GM10248 (cell line): ENCODE measurements around the gene CFAP299.

Source experiments
- CTCF ChIA-PET: fragments of 300-600 bp; sonication (Branson Sonifier 250); formaldehyde crosslinking; extraction: SDS; loops from one replicate; lab custom pipeline; 2021; ENCODE audit warnings: antibody characterized with exemption; lab: Yijun Ruan, JAX
- POLR2A ChIA-PET: fragments of 350-650 bp; sonication (Branson Sonifier 250); formaldehyde crosslinking; extraction: SDS; loops from one replicate; lab custom pipeline; 2020; ENCODE audit warnings: antibody characterized with exemption; lab: Yijun Ruan, JAX
- DNase-seq: peaks from one replicate; pipeline ENCODE4 v3.0.0; 2012; ENCODE audit errors: extremely low spot score
- CTCF ChIP-seq: IDR thresholded peaks from 2 replicates; pipeline ENCODE4 v1.5.1; 2012; ENCODE audit warnings: mild to moderate bottlenecking, low read depth; ENCODE audit errors: extremely low read depth, missing control alignments, control extremely low read depth

The CFAP299 gene

GRCh38 chr4:80362578-80363181 lies 27.1 kb downstream of the CFAP299 start:
- DNase-seq, result peak; percentile 30
- ChIA-PET CTCF (interaction anchor here (0.9 to 1.8 kb wide), 10 partner anchors 10 to 991 kb away, joined by 3 to 9 read pairs (median 4); no protein-coding TSS in a partner anchor), POLR2A (no interaction called here)
- TF ChIP-seq CTCF, result peak; percentile 69

- peak; percentile 57 for TF ChIP-seq CTCF
- peak; percentile 38 for DNase-seq
- CTCF ChIA-PET, result interaction anchor here (0.7 to 2.7 kb wide), 10 partner anchors 14 to 986 kb away, joined by 3 to 7 read pairs (median 4); no protein-coding TSS in a partner anchor
- POLR2A ChIA-PET, result no interaction called here
Observed at GRCh38 chr4:80365928-80366327, 30.4 kb downstream of the CFAP299 start.

- CTCF ChIA-PET, result interaction anchor here (0.7 to 1.4 kb wide), 4 partner anchors 19 to 984 kb away, joined by 3 read pairs; no protein-coding TSS in a partner anchor
- POLR2A ChIA-PET, result no interaction called here
- DNase-seq, result no peak
- TF ChIP-seq CTCF, result no peak
Observed at GRCh38 chr4:80367737-80368136, 32.2 kb downstream of the CFAP299 start.

DNA sequence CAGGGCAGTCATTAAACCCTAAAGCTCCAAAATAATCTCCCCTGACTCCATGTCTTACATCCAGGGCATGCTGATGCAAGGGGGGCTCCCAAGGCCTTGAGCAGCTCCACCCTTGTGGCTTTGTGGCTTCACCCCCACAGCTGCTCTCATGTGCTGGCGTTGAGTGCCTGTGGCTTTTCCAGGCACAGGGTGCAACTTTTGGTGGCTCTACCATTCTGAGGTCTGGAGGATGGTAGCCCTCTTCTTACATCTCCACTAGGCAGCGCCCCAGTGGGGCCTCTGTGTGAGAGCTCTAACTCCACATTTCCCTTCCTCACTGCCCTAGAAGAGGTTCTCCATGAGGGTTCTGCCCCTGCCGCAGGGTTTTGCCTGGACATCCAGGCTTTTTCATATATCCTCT lies 35.1 kb downstream of the CFAP299 start:
- DNase-seq, result no peak
- CTCF ChIA-PET, result interaction anchor here (2.2 kb wide), 1 partner anchor 669 kb away, joined by 8 read pairs; no protein-coding TSS in a partner anchor
- POLR2A ChIA-PET, result no interaction called here
- no peak for TF ChIP-seq CTCF

GRCh38 chr4:80371046-80371445 lies 35.5 kb downstream of the CFAP299 start:
- ChIA-PET POLR2A (no interaction called here), CTCF (no interaction called here)
- TF ChIP-seq CTCF, result no peak
- DNase-seq, result no peak

GRCh38 chr4:80374180-80374579 lies 38.6 kb downstream of the CFAP299 start:
- POLR2A ChIA-PET, result no interaction called here
- CTCF ChIA-PET, result no interaction called here
- TF ChIP-seq CTCF, result no peak
- no peak for DNase-seq
